Endometrial microvascular endothelial cells (primary cell): Measurements from ENCODE around the gene SLC38A3. TPM values are rescaled to one million over a fixed set of nuclear protein-coding genes. Genes with fewer than 3 reads are reported as not detected.

Experiments
- in situ Hi-C: cut with HindIII; loops from 2 replicates; pipeline ENCODE4 v1.10.0; 2017; ENCODE audit warnings: low sequenced_read_pairs, low pct_unique_long_range_greater_than_20kb; ENCODE audit errors: inconsistent ontology term
- total RNA-seq: library from RNA; depleted of rRNA; stranded (reverse); fragments of >200 nt; gene quantifications from one replicate; pipeline ENCODE4 v1.2.3, GENCODE V29; 2015; ENCODE audit errors: inconsistent ontology term

SLC38A3 gene
- not detected for total RNA-seq

GRCh38 chr3:50204804-50205412 lies at the start of gene SLC38A3:
SLC38A3 (plus strand) TSS chr3:50205271; CDS start chr3:50214200, 8,929 bp downstream.
- in situ Hi-C loops = no loop called here

GRCh38 chr3:50155491-50155878 lies 49.6 kb upstream of the SLC38A3 start:
- in situ Hi-C loops = no loop called here

GRCh38 chr3:50155891-50156290 lies 49.2 kb upstream of the SLC38A3 start:
- in situ Hi-C loops = no loop called here

- in situ Hi-C loops = no loop called here
Observed at GRCh38 chr3:50156549-50157493, 48.2 kb upstream of the SLC38A3 start.

GRCh38 chr3:50157827-50158529 lies 47.1 kb upstream of the SLC38A3 start:
- in situ Hi-C loops = no loop called here

DNA sequence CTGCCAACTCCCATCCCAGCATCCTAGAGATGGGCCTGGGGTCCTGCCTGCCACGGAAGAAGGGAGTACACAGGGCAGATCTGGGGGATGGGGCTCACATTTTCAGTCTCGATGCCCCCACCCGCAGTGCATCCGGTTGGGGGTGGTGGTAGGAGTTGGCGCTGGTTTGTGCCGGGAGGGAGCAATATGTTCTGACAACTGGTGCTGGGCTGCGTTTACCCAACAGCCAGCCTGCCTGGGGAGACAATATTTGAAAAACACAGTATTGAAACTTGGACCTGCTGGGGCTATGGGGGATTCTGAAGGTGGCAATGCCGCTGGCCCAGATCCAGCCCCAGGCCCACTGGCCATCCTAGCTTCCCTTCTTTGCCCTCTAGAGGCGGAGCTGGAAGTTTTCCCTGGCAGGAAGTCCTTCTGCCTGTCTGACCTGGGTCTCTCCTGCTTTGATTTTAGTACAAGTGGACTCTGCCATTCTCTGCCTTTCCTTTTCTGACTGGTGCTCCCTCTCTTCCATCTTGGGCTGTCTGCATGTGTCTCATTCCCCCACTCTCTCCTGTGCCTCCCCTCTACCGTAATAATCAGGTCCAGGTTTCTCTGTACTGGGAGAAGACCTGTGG lies 46.4 kb upstream of the SLC38A3 start:
- in situ Hi-C loops = no loop called here

DNA sequence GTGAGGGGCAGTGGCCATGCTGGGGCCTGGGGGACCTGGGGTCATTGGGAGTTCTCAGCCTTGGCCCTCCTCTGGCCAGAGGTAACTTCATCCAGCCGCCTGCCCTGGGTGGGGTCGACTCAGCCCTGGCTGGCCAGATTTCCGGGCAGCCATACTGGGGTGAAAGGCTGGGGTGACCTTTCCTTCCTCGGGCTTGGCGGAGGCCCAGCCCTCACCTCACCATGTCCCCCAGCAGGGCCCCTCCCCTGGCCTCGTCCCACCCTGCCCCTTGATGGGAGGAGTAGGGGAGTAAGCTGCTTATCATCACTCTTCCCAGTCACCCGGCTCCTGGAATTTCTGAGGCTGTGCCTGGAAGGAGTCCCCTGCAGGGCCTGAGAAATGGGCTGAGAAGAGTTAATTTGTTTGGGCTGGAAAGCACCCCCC lies 44.5 kb upstream of the SLC38A3 start:
- in situ Hi-C loops = no loop called here

- in situ Hi-C loops = no loop called here
Observed at GRCh38 chr3:50161320-50161719, 43.8 kb upstream of the SLC38A3 start.

DNA sequence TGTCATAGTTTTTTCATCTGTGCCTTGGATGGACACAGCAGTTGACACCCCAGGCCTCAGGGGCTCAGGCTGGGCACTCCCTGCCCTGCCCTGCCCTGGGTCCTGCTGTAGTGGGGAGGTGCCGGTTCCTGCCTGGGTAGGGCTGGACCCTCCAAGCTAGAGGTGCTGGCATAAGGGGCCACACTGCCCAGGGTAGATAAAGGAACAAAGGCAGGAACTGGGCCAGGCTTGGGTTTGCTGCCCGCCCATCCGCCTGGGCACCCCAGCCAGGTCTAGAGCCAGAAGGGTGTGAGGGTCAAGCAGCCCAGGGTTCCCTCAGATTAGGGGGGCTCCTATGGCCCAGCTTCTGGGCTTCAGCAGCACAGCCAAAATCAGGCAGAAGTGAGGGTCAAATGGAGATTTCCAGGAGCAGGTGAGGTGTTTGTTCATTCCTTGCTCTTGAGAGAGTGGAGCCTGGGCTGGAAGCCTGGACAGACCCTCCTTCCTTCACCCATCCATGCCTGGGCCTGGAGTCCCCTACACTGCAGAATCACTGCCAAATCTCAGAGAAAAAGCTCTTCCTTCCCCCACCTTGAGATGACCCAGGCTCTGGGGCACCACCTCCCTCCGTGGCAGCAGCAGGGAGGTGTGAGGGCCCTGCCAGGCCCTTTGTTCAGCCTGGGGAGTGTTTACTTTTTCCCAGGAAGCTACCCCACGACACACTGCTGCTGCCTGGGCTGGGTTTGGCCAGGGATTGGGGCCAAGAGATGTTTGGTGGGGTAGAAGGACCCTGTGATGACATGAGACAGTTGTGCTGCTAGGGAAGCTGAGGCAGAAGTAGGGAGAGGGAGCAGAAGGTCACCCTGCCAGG lies 42.8 kb upstream of the SLC38A3 start:
- in situ Hi-C loops = no loop called here

- in situ Hi-C loops = no loop called here
Observed at GRCh38 chr3:50163572-50164455, 41.3 kb upstream of the SLC38A3 start.

- in situ Hi-C loops = no loop called here
Observed at GRCh38 chr3:50164481-50164880, 40.6 kb upstream of the SLC38A3 start.

DNA sequence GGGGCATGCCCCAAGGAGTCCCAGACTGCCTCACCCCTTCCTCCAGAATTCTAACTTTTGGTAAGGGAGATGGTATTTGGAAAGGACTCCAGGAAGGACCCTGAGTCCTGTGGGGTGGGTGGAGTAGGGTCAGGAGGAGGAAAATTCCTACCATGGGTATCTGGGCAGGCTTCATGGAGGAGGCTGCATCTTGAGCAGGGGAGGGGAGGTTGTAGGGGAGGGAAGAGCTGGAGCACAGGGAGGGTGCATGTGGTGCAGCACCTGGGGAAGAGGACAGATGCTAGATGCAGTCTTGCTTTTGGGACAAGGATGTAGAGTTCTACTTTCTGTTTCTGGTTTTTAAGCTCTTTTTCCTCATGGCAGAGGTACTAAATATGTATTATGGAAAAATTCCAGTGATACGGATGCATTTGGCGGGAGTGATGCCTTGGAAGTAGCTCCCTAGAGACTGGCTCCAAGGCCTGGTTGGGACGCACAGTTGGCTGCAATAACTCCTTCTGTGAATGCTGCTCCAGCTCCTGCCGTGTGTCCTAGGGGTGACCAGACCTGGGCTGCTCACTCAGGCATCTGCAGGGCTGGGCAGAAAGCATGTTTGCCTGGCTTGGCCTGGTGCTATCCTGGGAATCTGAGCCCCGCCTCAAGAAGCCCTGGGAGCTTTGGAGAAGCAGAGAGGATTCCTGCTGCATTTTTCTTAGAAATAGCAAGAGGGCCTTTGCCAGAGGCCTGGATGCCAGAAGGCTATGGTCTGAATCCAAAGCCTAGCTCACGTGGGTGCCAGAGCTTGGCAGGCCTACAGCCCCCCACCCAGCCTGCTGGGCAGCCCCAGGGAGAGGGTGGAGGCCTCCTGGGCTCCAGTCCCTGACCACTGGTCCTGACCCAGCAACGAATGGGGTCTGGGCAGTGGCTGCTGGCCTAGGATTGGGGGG lies 39.8 kb upstream of the SLC38A3 start:
- in situ Hi-C loops = no loop called here

- in situ Hi-C loops = no loop called here
Observed at GRCh38 chr3:50165910-50166538, 39.0 kb upstream of the SLC38A3 start.

DNA sequence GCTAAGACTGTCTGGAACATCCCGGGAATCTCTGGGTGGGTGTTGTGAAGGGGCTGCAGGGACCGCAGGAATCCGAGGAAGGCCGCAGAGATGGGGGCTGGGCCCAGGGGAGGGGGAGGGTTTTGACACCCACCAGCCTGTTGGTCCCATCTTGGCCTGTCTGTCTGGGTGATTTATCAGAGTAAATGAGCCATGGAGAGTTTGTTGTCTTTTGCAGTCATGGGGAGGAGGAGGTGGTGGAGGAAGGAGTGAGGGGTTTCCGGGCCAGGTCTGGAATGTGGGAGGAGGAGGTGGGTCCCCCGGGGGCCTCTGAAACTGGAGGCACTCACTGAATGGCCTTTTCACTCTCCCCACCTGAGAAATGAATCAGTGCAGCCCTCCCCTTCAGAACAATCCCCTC lies 38.5 kb upstream of the SLC38A3 start:
- in situ Hi-C loops = no loop called here

DNA sequence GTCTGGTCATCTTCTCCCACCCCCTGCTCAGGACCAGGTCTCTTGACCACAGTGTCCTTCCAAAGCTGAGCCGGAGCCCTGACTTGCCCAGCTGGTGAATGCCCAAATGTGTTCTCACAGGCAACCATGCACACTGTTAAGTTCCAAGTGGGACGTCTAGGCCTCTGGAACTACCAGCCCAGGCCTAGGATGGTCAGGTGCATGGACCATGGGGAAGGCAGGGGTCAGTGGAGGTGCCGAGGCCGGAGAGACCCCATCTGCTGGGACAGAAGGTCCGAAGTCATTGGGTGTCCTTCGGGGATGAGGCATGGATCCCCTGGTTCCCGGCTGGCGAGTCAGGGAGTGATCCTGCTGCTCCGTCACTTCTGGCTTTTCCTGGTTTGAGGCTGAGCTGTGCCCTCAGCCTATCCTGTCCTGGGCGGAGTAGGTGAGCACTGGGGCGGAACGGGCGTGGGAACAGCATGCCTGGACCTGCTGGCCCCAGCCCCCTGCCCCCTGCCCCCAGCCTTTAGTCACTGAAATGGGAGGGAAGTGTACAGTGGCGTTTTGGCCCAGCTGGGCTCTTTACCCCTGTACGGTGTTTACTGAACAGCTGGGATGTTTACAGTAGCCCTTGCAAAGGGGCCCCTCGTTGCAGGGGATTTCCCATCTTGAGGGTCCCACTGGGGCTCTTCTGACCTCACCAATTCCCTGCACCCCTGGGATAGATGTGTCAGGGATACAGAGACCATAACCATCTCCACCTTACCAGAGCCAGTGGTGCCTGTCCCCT lies 37.8 kb upstream of the SLC38A3 start:
- in situ Hi-C loops = no loop called here
